HEK293 (cell line): ENCODE measurements around the gene PEAK3.

ENCODE experiments used
- CTCF ChIA-PET: fragments of 350-600 bp; formaldehyde crosslinking; extraction: SDS; loops from one replicate; lab custom pipeline; 2021; ENCODE audit warnings: antibody characterized with exemption; lab: Yijun Ruan, JAX
- POLR2A ChIA-PET: fragments of 300-600 bp; formaldehyde crosslinking; extraction: SDS; loops from one replicate; lab custom pipeline; 2020; ENCODE audit warnings: antibody characterized with exemption, inconsistent platforms; lab: Yijun Ruan, JAX
- H3K27ac ChIP-seq: fragments of 200-500 bp; sonication (Bioruptor generic); 2 replicates; pipeline ENCODE4 v1.5.1; 2014; ENCODE audit warnings: low read depth, low read length, control low read depth, inconsistent platforms; ENCODE audit errors: extremely low read depth
- H3K36me3 ChIP-seq, 2 experiments: fragments of 200-500 bp in 1 of 2; sonication (Bioruptor generic) in 1 of 2; 1 replicate in 1 of 2; 2 replicates in 1 of 2; pipeline ENCODE4 v1.5.1; 2014 to 2017; ENCODE audit warnings: inconsistent platforms in 2 of 2, low read length in 2 of 2; ENCODE audit not compliant: control insufficient read depth in 2 of 2, insufficient read depth in 1 of 2
- H3K4me1 ChIP-seq: fragments of 200-500 bp; sonication (Bioruptor generic); 2 replicates; pipeline ENCODE4 v1.5.1; 2014; ENCODE audit warnings: mild to moderate bottlenecking, low read length, inconsistent platforms; ENCODE audit not compliant: control insufficient read depth, insufficient read depth
- H3K4me3 ChIP-seq: 2 replicates; pipeline ENCODE4 v1.5.1; 2011; ENCODE audit warnings: low read depth, mild to moderate bottlenecking, control low read depth, low read length, moderate library complexity
- H3K9me3 ChIP-seq: fragments of 200-500 bp; sonication (Bioruptor generic); 2 replicates; pipeline ENCODE4 v1.5.1; 2014; ENCODE audit warnings: low read depth, low read length, inconsistent platforms; ENCODE audit not compliant: control insufficient read depth, insufficient read depth
- PRDM1 ChIP-seq: fragments of 450-650 bp; formaldehyde crosslinking; IDR thresholded peaks from 2 replicates; pipeline ENCODE4; 2016; ENCODE audit warnings: missing biosample characterization, missing genetic modification characterization
- PRDM4 ChIP-seq: fragments of 450-650 bp; formaldehyde crosslinking; IDR thresholded peaks from 2 replicates; pipeline ENCODE4 v1.5.1; 2017; ENCODE audit warnings: missing biosample characterization, missing genetic modification characterization
- SP2 ChIP-seq: fragments of 450-650 bp; formaldehyde crosslinking; IDR thresholded peaks from 2 replicates; pipeline ENCODE4 v1.5.1; 2016; ENCODE audit warnings: missing biosample characterization, missing genetic modification characterization
- WT1 ChIP-seq: fragments of 450-650 bp; formaldehyde crosslinking; IDR thresholded peaks from 2 replicates; pipeline ENCODE4 v1.5.1; 2016; ENCODE audit warnings: missing biosample characterization, missing genetic modification characterization
- YY1 ChIP-seq: fragments of 450-650 bp; formaldehyde crosslinking; IDR thresholded peaks from 2 replicates; pipeline ENCODE4 v1.5.1; 2018; ENCODE audit warnings: missing biosample characterization, missing genetic modification characterization
- ZBTB21 ChIP-seq: fragments of 450-650 bp; formaldehyde crosslinking; IDR thresholded peaks from 2 replicates; pipeline ENCODE4 v1.5.1; 2017; ENCODE audit warnings: missing biosample characterization, missing genetic modification characterization
- ZBTB7A ChIP-seq: fragments of 450-650 bp; formaldehyde crosslinking; IDR thresholded peaks from 2 replicates; pipeline ENCODE4 v1.5.1; 2016; ENCODE audit warnings: low read depth, missing biosample characterization, missing genetic modification characterization
- ZNF146 ChIP-seq: fragments of 450-650 bp; formaldehyde crosslinking; IDR thresholded peaks from 2 replicates; pipeline ENCODE4 v1.5.1; 2016; ENCODE audit warnings: missing biosample characterization, missing genetic modification characterization
- ZNF184 ChIP-seq: fragments of 450-650 bp; IDR thresholded peaks from 2 replicates; pipeline ENCODE4 v1.5.1; 2018; ENCODE audit warnings: missing biosample characterization, mild to moderate bottlenecking, missing genetic modification characterization
- ZNF202 ChIP-seq: fragments of 450-650 bp; formaldehyde crosslinking; IDR thresholded peaks from 2 replicates; pipeline ENCODE4 v1.5.1; 2016; ENCODE audit warnings: missing biosample characterization, missing genetic modification characterization, borderline replicate concordance
- ZNF211 ChIP-seq: fragments of 450-650 bp; formaldehyde crosslinking; IDR thresholded peaks from 2 replicates; pipeline ENCODE4 v1.5.1; 2016; ENCODE audit warnings: low read depth, missing biosample characterization, missing genetic modification characterization
- ZNF292 ChIP-seq: fragments of 450-650 bp; formaldehyde crosslinking; IDR thresholded peaks from 2 replicates; pipeline ENCODE4 v1.5.1; 2016; ENCODE audit warnings: low read depth, missing biosample characterization, missing genetic modification characterization, borderline replicate concordance
- ZNF394 ChIP-seq: fragments of 450-650 bp; formaldehyde crosslinking; IDR thresholded peaks from 2 replicates; pipeline ENCODE4 v1.5.1; 2016; ENCODE audit warnings: missing biosample characterization, missing genetic modification characterization, mild to moderate bottlenecking, moderate library complexity, borderline replicate concordance
- ZNF449 ChIP-seq: fragments of 450-650 bp; formaldehyde crosslinking; IDR thresholded peaks from 2 replicates; pipeline ENCODE4 v1.5.1; 2017; ENCODE audit warnings: missing biosample characterization, mild to moderate bottlenecking, missing genetic modification characterization, moderate library complexity
- ZNF510 ChIP-seq: fragments of 450-650 bp; formaldehyde crosslinking; IDR thresholded peaks from 2 replicates; pipeline ENCODE4 v1.5.1; 2018; ENCODE audit warnings: mild to moderate bottlenecking, missing genetic modification characterization, missing biosample characterization; ENCODE audit not compliant: insufficient replicate concordance
- ZNF645 ChIP-seq: fragments of 450-650 bp; formaldehyde crosslinking; IDR thresholded peaks from 2 replicates; pipeline ENCODE4; 2016; ENCODE audit warnings: missing biosample characterization, missing genetic modification characterization
- ZNF654 ChIP-seq: fragments of 450-650 bp; formaldehyde crosslinking; IDR thresholded peaks from 2 replicates; pipeline ENCODE4 v1.5.1; 2016; ENCODE audit warnings: low read depth, missing biosample characterization, missing genetic modification characterization
- ZNF785 ChIP-seq: fragments of 450-650 bp; formaldehyde crosslinking; IDR thresholded peaks from 2 replicates; pipeline ENCODE4 v1.5.1; 2016; ENCODE audit warnings: missing biosample characterization, missing genetic modification characterization
- ZNF791 ChIP-seq: fragments of 450-650 bp; formaldehyde crosslinking; IDR thresholded peaks from 2 replicates; pipeline ENCODE4 v1.5.1; 2016; ENCODE audit warnings: missing biosample characterization, missing genetic modification characterization
- TF ChIP-seq, protein P1 (sequence below): fragments of 450-650 bp; formaldehyde crosslinking; IDR thresholded peaks from 2 replicates; pipeline ENCODE4 v1.5.1; 2016; ENCODE audit warnings: missing biosample characterization, missing genetic modification characterization
- TF ChIP-seq, protein P2 (sequence below): fragments of 450-650 bp; formaldehyde crosslinking; IDR thresholded peaks from 2 replicates; pipeline ENCODE4 v1.5.1; 2016; ENCODE audit warnings: missing biosample characterization, missing genetic modification characterization

Gene PEAK3

DNA sequence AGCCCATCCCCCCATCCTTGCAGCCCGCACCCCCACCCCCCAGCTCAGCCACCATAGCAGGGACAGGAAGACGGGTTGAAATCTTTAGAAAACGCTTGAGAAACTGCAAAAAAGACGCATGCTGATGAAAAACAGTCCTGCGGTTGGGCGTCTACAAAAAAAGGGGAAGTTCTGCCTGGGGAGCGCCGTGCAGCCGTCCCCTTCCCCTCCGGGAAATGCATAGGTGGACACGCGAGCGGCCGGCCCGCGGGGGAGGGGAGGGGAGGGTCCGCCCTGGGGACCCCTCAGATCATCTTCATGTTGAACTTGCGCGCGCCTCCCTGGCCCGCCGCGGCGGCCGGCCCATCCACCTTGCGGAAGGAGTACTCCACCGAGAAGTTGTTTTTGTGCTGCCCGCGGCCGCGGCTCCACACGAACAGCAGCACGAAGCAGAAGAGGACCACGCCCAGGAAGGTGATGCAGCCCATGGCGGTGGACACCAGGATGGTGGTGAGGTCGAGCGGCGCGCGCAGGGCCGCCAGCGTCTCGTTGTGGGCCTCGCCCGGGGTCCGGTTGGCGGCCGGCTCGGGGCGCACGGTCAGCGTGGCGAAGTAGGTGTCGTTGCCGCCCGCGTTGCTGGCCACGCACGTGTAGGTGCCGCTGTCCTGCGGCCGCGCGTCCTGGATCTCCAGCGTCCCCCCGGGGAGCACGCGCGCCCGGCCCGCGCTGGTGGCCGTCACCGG lies 7.9 kb upstream of the PEAK3 start (continued):
- TF ChIP-seq ZNF645 (tag by site-specific recombination), result no peak
- no peak for TF ChIP-seq ZNF791 (tag by site-specific recombination)
- TF ChIP-seq PRDM1, result no peak
- TF ChIP-seq ZNF292 (tag by site-specific recombination), result no peak
- TF ChIP-seq, protein P1, sequence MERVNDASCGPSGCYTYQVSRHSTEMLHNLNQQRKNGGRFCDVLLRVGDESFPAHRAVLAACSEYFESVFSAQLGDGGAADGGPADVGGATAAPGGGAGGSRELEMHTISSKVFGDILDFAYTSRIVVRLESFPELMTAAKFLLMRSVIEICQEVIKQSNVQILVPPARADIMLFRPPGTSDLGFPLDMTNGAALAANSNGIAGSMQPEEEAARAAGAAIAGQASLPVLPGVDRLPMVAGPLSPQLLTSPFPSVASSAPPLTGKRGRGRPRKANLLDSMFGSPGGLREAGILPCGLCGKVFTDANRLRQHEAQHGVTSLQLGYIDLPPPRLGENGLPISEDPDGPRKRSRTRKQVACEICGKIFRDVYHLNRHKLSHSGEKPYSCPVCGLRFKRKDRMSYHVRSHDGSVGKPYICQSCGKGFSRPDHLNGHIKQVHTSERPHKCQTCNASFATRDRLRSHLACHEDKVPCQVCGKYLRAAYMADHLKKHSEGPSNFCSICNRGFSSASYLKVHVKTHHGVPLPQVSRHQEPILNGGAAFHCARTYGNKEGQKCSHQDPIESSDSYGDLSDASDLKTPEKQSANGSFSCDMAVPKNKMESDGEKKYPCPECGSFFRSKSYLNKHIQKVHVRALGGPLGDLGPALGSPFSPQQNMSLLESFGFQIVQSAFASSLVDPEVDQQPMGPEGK (tag by site-specific recombination), result no peak
- no peak for TF ChIP-seq WT1 (tag by site-specific recombination)
- no peak for TF ChIP-seq ZNF202 (tag by site-specific recombination)
- no peak for TF ChIP-seq ZNF184 (tag by site-specific recombination)
- TF ChIP-seq ZBTB7A (tag by site-specific recombination), result no peak
- no peak for TF ChIP-seq ZNF449 (tag by site-specific recombination)

DNA sequence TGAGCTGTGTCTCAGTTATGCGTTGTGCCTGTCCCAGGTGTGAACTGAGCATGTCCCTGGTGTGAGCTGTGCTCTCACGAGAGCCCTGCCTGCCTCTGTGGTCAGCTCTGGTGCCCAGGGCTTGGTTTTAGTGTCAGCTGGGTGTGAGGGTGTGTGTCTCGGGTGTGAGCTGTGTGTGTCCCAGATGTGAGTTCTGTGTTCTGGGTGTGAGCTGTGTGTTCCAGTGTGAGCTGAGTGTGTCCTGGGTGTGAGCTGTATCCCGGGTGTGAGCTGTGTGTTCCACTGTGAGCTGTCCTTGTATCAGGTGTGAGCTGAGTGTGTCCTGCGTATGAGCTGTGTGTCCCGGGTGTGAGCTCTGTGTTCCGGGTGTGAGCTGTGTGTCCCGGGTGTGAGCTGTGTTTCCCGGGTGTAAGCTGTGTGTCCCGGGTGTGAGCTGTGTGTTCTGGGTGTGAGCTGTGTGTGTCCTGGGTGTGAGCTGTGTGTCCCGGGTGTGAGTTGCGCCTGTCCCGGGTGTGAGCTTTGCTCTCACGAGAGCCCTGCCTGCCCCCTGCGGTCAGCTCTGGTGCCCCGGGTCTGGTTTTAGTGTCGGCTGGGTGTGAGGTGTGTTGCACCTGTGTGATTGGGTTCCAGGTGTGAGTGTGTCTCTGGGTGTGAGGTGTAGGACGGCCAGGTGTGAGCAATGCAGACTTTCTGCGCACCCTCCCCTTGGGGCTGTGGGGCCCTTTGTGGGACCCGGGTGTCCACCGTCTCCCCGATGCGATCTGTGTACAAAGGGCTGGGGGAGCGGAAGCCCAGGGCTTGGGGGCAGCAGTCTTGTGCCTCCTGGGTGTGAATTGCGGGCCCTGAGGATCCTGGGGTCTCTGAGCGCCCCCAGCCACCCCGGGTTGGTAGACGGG lies 7.1 kb upstream of the PEAK3 start:
- Histone ChIP-seq H3K36me3 (no peaks in the 10 kb centered on the region), H3K4me3 (no peak overlapping the region), H3K27ac (no peak overlapping the region), H3K4me1 (no peaks in the 10 kb centered on the region), H3K9me3 (no peaks in the 10 kb centered on the region)
- no peak for TF ChIP-seq YY1 (tag by site-specific recombination)
- TF ChIP-seq, protein P2, sequence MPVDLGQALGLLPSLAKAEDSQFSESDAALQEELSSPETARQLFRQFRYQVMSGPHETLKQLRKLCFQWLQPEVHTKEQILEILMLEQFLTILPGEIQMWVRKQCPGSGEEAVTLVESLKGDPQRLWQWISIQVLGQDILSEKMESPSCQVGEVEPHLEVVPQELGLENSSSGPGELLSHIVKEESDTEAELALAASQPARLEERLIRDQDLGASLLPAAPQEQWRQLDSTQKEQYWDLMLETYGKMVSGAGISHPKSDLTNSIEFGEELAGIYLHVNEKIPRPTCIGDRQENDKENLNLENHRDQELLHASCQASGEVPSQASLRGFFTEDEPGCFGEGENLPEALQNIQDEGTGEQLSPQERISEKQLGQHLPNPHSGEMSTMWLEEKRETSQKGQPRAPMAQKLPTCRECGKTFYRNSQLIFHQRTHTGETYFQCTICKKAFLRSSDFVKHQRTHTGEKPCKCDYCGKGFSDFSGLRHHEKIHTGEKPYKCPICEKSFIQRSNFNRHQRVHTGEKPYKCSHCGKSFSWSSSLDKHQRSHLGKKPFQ (tag by site-specific recombination), result peak; percentile 100
- ChIA-PET POLR2A (interaction anchor here (1.0 to 1.7 kb wide), 3 partner anchors 8 to 187 kb away, joined by 3 to 5 read pairs (median 4); partner anchors contain the start of genes GADD45B, LSM7 and SPPL2B), CTCF (interaction anchor here (0.9 to 1.0 kb wide), 2 partner anchors 14 to 348 kb away, joined by 3 read pairs; no protein-coding TSS in a partner anchor)

- Histone ChIP-seq H3K36me3 (no peaks in the 10 kb centered on the region), H3K9me3 (no peaks in the 10 kb centered on the region), H3K27ac (no peak overlapping the region), H3K4me1 (no peaks in the 10 kb centered on the region), H3K4me3 (no peak overlapping the region)
- CTCF ChIA-PET, result interaction anchor here (0.7 to 1.0 kb wide), 3 partner anchors 13 to 349 kb away, joined by 3 read pairs; no protein-coding TSS in a partner anchor
- POLR2A ChIA-PET, result interaction anchor here (1.0 to 1.7 kb wide), 3 partner anchors 9 to 187 kb away, joined by 3 to 5 read pairs (median 4); partner anchors contain the start of genes GADD45B, LSM7 and SPPL2B
- TF ChIP-seq PRDM4 (tag by site-specific recombination), result no peak
- TF ChIP-seq ZNF510 (tag by site-specific recombination), result no peak
- TF ChIP-seq ZNF785, result no peak
- no peak for TF ChIP-seq ZNF211 (tag by site-specific recombination)
- no peak for TF ChIP-seq ZBTB21
- no peak for TF ChIP-seq ZBTB7A (tag by site-specific recombination)
- TF ChIP-seq ZNF146 (tag by site-specific recombination), result no peak
- TF ChIP-seq ZNF394 (tag by site-specific recombination), result no peak
- no peak for TF ChIP-seq ZNF654
- TF ChIP-seq SP2 (tag by site-specific recombination), result no peak
These were observed 6.4 kb upstream of the PEAK3 start for GRCh38 chr19:2288338-2288817.
